Naive thymus-derived CD4-positive, alpha-beta T cell (primary cell): ENCODE results near the gene UBASH3A. TPM values are rescaled to one million over a fixed set of nuclear protein-coding genes. Genes with fewer than 3 reads are reported as not detected.

Source experiments
- ATAC-seq: fragments of 150-1000 bp; cut with Tn5 transposase; 2 replicates; pipeline ENCODE4 v1.10.0; 2021; ENCODE audit warnings: mild to moderate bottlenecking, moderate library complexity
- CTCF ChIA-PET: fragments of 350-600 bp; sonication (Branson Sonifier 250); formaldehyde crosslinking; loops from one replicate; lab custom pipeline; 2021; ENCODE audit warnings: antibody characterized with exemption; lab: Charles Lee
- POLR2A ChIA-PET: fragments of 350-600 bp; sonication (Branson Sonifier 250); formaldehyde crosslinking; loops from one replicate; lab custom pipeline; 2021; ENCODE audit warnings: antibody characterized with exemption, inconsistent platforms; lab: Charles Lee
- DNase-seq, 9 donors: peaks; one replicate each; pipeline versions ENCODE4 v3.0.0 to v3.0.0-alpha.2; 2020 to 2022; ENCODE audit warnings: mixed read lengths in 1 of 9
- H3K27ac ChIP-seq: one replicate; pipeline ENCODE4 v1.7.0; 2013; ENCODE audit warnings: mild to moderate bottlenecking, low read depth, low read length, moderate library complexity
- H3K27me3 ChIP-seq, 2 donors: one replicate each; pipeline ENCODE4 v1.7.0; 2013; ENCODE audit warnings: low read length in 2 of 2, mild to moderate bottlenecking in 2 of 2, moderate library complexity in 2 of 2; ENCODE audit not compliant: control insufficient read depth in 2 of 2, insufficient read depth in 2 of 2
- H3K36me3 ChIP-seq, 3 experiments: 1 replicate in 2 of 3; 2 replicates in 1 of 3; pipeline ENCODE4 v1.7.0; 2013; ENCODE audit warnings: low read length in 3 of 3, mild to moderate bottlenecking in 3 of 3, moderate library complexity in 1 of 3; ENCODE audit not compliant: insufficient read depth in 3 of 3, control insufficient read depth in 2 of 3
- H3K4me1 ChIP-seq, 2 donors: one replicate each; pipeline ENCODE4 v1.7.0; 2013; ENCODE audit warnings: low read length in 2 of 2, mild to moderate bottlenecking in 2 of 2, moderate library complexity in 1 of 2; ENCODE audit not compliant: control insufficient read depth in 2 of 2, insufficient read depth in 2 of 2
- H3K4me3 ChIP-seq: 2 replicates; pipeline ENCODE4 v1.7.0; 2013; ENCODE audit warnings: mild to moderate bottlenecking, low read length
- H3K9me3 ChIP-seq, 3 experiments: 1 replicate in 2 of 3; 2 replicates in 1 of 3; pipeline ENCODE4 v1.7.0; 2013; ENCODE audit warnings: low read length in 3 of 3; ENCODE audit not compliant: control insufficient read depth in 2 of 3
- H3K27ac Mint-ChIP-seq, 9 donors: one replicate each; pipeline ENCODE4 v1.8.0; 2020 to 2022; ENCODE audit warnings: mixed read lengths in 9 of 9, mild to moderate bottlenecking in 8 of 9, moderate library complexity in 5 of 9, inconsistent platforms in 2 of 9
- H3K27me3 Mint-ChIP-seq, 5 donors: one replicate each; pipeline ENCODE4 v1.8.0; 2021 to 2022; ENCODE audit warnings: mixed read lengths in 5 of 5, mild to moderate bottlenecking in 1 of 5
- H3K36me3 Mint-ChIP-seq, 5 donors: one replicate each; pipeline ENCODE4 v1.8.0; 2020 to 2022; ENCODE audit warnings: mixed read lengths in 5 of 5, mild to moderate bottlenecking in 3 of 5, inconsistent platforms in 1 of 5
- H3K4me1 Mint-ChIP-seq, 7 donors: one replicate each; pipeline ENCODE4 v1.8.0; 2020 to 2022; ENCODE audit warnings: mixed read lengths in 7 of 7, mild to moderate bottlenecking in 3 of 7, inconsistent platforms in 1 of 7
- H3K4me3 Mint-ChIP-seq, 10 donors: one replicate each; pipeline ENCODE4 v1.8.0; 2020 to 2022; ENCODE audit warnings: mild to moderate bottlenecking in 10 of 10, mixed read lengths in 10 of 10, moderate library complexity in 6 of 10, inconsistent platforms in 2 of 10
- H3K9me3 Mint-ChIP-seq, 11 donors: one replicate each; pipeline ENCODE4 v1.8.0; 2020 to 2022; ENCODE audit warnings: mixed read lengths in 11 of 11, mild to moderate bottlenecking in 4 of 11, inconsistent platforms in 1 of 11, moderate library complexity in 1 of 11
- intact Hi-C, 2 donors: fragments of 100-400 bp; cut with micrococcal nuclease; formaldehyde crosslinking; loops; one replicate each; pipeline ENCODE4 v1.15.1; 2023
- polyA plus RNA-seq, 2 donors: library from polyadenylated mRNA; unstranded; fragments of 300-500 nt; fragmentation: Illumina TruSeq; gene quantifications; one replicate each; pipeline ENCODE4 v1.2.3, GENCODE V29; 2021
- total RNA-seq, 6 experiments: library from RNA in 5 of 6; stranded (reverse) in 5 of 6; gene quantifications; 1 replicate in 5 of 6; 2 replicates in 1 of 6; pipeline ENCODE4 v1.2.3 and lab custom pipeline; 2021 to 2026

Gene UBASH3A
- total and polyA plus RNA-seq, 7 experiments from 2014 or later: 41.9 to 101 (median 91.7) TPM

DNA sequence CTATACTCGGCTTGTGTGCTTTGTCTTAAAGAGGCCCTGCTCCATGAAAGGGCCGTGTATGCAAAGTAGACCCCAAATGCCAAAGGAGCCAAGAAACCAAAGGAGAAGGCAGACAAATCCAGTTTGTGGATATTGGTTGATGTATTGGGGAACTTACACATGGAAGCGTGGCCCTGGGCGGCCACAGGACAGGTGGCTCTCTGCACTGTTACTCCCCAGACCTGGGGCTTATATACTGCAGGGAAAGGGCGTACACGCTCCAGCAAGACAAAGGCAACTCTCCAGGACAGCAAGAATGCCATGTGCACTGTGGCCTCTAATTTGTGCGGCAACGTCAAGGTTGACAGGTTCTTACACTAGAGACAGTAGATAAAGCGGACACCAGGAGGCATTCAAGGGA, 67.5 kb downstream of the UBASH3A start:
- H3K27ac Mint-ChIP-seq: peak overlapping the region in 1 of 9 donors; percentile 2
- H3K27me3 Mint-ChIP-seq: peaks cover 0 to 14% (median 0%) of the 10 kb centered on the region in 5 donors
- Histone ChIP-seq H3K27me3 (no peaks in the 10 kb centered on the region), H3K27ac (no peak overlapping the region), H3K9me3 (no peaks in the 10 kb centered on the region), H3K4me3 (no peak overlapping the region), H3K4me1 (no peaks in the 10 kb centered on the region), H3K36me3 (no peaks in the 10 kb centered on the region)
- no peaks in the 10 kb centered on the region for H3K36me3 Mint-ChIP-seq
- ChIA-PET POLR2A (no interaction called here), CTCF (no interaction called here)
- H3K4me3 Mint-ChIP-seq: no peak overlapping the region
- no peaks in the 10 kb centered on the region for H3K9me3 Mint-ChIP-seq
- intact Hi-C loops: no loop called here
- ATAC-seq: no peak
- peaks cover 0 to 13% (median 6%) of the 10 kb centered on the region in 7 donors for H3K4me1 Mint-ChIP-seq
- no peak for DNase-seq

GRCh38 chr21:42471716-42472330, 68.1 kb downstream of the UBASH3A start:
- DNase-seq (no peak), ATAC-seq (no peak)
- H3K9me3 Mint-ChIP-seq: no peaks in the 10 kb centered on the region
- H3K36me3 Mint-ChIP-seq: no peaks in the 10 kb centered on the region
- ChIA-PET CTCF (no interaction called here), POLR2A (no interaction called here)
- no peaks in the 10 kb centered on the region for H3K36me3 ChIP-seq
- no peak overlapping the region for H3K27ac ChIP-seq
- H3K4me3 ChIP-seq: no peak overlapping the region
- H3K27me3 Mint-ChIP-seq: peaks cover 0 to 14% (median 0%) of the 10 kb centered on the region in 5 donors
- H3K27ac Mint-ChIP-seq: no peak overlapping the region
- H3K27me3 ChIP-seq: no peaks in the 10 kb centered on the region
- H3K4me1 ChIP-seq: no peaks in the 10 kb centered on the region
- intact Hi-C loops: no loop called here
- H3K4me1 Mint-ChIP-seq: peaks cover 0 to 10% (median 6%) of the 10 kb centered on the region in 7 donors
- H3K9me3 ChIP-seq: no peaks in the 10 kb centered on the region
- no peak overlapping the region for H3K4me3 Mint-ChIP-seq

GRCh38 chr21:42472521-42472920, 68.8 kb downstream of the UBASH3A start:
- ChIA-PET CTCF (no interaction called here), POLR2A (no interaction called here)
- intact Hi-C loops: no loop called here
- no peak overlapping the region for H3K27ac Mint-ChIP-seq
- no peak for ATAC-seq
- H3K9me3 Mint-ChIP-seq: no peaks in the 10 kb centered on the region
- no peak overlapping the region for H3K27ac ChIP-seq
- no peak for DNase-seq
- peaks cover 0 to 14% (median 0%) of the 10 kb centered on the region in 5 donors for H3K27me3 Mint-ChIP-seq
- no peaks in the 10 kb centered on the region for H3K9me3 ChIP-seq
- no peak overlapping the region for H3K4me3 ChIP-seq
- H3K36me3 Mint-ChIP-seq: no peaks in the 10 kb centered on the region
- no peaks in the 10 kb centered on the region for H3K27me3 ChIP-seq
- no peaks in the 10 kb centered on the region for H3K36me3 ChIP-seq
- no peak overlapping the region for H3K4me3 Mint-ChIP-seq
- peaks cover 0 to 4% (median 2%) of the 10 kb centered on the region in 7 donors for H3K4me1 Mint-ChIP-seq
- no peaks in the 10 kb centered on the region for H3K4me1 ChIP-seq

DNA sequence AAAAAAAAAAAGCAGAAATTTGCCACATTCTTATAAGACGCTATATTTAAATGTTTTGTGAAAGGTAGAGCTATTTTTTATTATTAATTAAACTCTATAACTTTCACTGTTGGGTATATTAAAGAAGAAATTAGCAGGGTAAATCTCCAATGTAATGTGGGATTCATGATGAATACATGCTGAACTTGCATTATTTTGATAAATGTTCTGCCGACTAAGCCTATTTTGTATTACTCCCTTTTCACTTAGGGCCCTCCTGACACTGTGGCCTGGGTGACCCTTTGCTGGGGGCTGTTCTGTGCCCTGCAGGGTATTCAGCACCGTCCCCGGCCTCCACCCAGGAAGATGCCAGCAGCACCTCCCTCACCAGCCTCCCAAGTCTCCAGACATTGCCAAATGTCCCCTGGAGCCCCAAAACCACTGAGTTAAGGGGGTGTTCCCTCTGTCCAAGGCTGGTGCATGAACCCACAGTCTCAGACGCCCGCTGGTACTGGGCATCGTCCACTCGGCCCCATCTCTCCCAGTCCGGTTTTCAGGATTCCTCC, 69.9 kb downstream of the UBASH3A start:
- Histone ChIP-seq H3K36me3 (no peaks in the 10 kb centered on the region), H3K27ac (no peak overlapping the region), H3K4me3 (no peak overlapping the region), H3K9me3 (no peaks in the 10 kb centered on the region), H3K27me3 (no peaks in the 10 kb centered on the region), H3K4me1 (no peaks in the 10 kb centered on the region)
- no peak overlapping the region for H3K27ac Mint-ChIP-seq
- CTCF ChIA-PET: no interaction called here
- POLR2A ChIA-PET: no interaction called here
- no peak overlapping the region for H3K4me3 Mint-ChIP-seq
- no peaks in the 10 kb centered on the region for H3K9me3 Mint-ChIP-seq
- intact Hi-C loops: no loop called here
- peak in 1 of 9 donors; percentile 14 for DNase-seq
- ATAC-seq: no peak
- peaks cover 0 to 2% (median 0%) of the 10 kb centered on the region in 7 donors for H3K4me1 Mint-ChIP-seq
- H3K36me3 Mint-ChIP-seq: no peaks in the 10 kb centered on the region
- peaks cover 0 to 14% (median 0%) of the 10 kb centered on the region in 5 donors for H3K27me3 Mint-ChIP-seq

DNA sequence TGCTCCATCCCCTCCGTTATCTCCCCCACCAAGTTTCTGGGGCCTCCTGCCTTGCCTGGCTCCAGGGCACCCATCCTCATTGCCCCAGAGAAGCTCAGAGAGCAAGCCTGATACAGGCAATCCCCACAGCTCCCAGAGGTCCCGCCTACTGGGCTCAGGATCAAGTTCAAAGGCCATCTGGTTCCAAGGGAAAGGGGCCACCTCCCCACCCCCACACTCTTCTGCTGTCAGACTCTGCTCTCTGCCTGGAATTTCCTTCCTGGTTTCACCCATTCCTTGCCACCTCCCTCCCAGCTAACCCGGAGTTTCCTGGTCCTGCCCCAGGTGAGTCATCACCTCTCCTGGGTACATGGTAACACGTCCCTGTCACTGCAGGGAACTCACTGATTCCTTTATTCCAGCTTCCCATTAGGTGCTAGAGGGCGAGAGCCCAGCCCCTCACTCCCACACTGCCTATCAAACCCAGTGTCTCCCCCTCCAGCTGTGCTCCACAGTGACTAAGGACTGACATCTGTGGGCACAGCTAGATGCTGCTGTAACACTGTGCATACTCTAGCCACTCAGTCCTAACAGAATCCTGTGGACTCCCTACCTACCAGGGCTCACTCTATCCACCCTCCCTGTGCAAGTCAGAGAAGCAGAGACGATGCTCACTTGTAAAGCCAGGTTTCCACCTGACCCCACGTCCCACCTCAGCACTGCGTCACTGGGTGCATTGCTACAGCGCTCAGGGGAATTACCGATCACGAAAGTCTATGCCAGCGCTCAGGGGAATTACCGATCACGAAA, 70.5 kb downstream of the UBASH3A start:
- no peak overlapping the region for H3K27ac ChIP-seq
- intact Hi-C loops: no loop called here

DNA sequence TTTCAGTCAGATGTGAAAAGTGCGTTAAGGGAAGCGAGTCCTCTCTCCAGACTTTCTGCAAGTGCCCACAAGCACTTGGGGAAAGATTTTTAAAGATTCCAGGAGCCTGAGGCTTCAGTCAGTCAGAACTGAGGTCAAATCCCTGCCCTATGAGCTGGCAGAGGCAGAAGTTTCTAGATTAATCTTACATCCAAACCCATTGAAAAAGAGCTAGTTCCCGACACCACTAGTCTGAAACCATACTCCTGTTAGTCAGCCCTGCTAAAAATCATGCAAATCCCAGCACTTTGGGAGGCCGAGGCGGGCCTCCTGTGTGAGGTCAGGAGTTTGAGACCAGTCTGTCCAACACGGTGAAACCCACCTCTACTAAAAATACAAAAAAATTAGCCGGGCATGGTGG, 71.3 kb downstream of the UBASH3A start:
- peak in 1 of 9 donors; percentile 10 for DNase-seq
- Histone ChIP-seq H3K4me3 (no peak overlapping the region), H3K36me3 (no peaks in the 10 kb centered on the region), H3K27me3 (no peaks in the 10 kb centered on the region), H3K4me1 (no peaks in the 10 kb centered on the region), H3K27ac (no peak overlapping the region), H3K9me3 (no peaks in the 10 kb centered on the region)
- ChIA-PET CTCF (no interaction called here), POLR2A (no interaction called here)
- H3K27me3 Mint-ChIP-seq: peaks cover 0 to 9% (median 0%) of the 10 kb centered on the region in 5 donors
- H3K9me3 Mint-ChIP-seq: no peaks in the 10 kb centered on the region
- no peak overlapping the region for H3K4me3 Mint-ChIP-seq
- intact Hi-C loops: no loop called here
- ATAC-seq: no peak
- H3K36me3 Mint-ChIP-seq: no peaks in the 10 kb centered on the region
- peaks cover 0 to 8% (median 0%) of the 10 kb centered on the region in 7 donors for H3K4me1 Mint-ChIP-seq
- H3K27ac Mint-ChIP-seq: no peak overlapping the region

More for the DNA sequence above, 70.5 kb downstream of the UBASH3A start:
- ChIA-PET CTCF (no interaction called here), POLR2A (no interaction called here)
- Mint-ChIP-seq H3K27ac (peak overlapping the region in 3 of 9 donors; percentile 22 to 43 (median 29)), H3K27me3 (peaks cover 0 to 9% (median 0%) of the 10 kb centered on the region in 5 donors), H3K4me1 (peaks cover 0 to under 1% (median 0%) of the 10 kb centered on the region in 7 donors), H3K4me3 (no peak overlapping the region), H3K9me3 (no peaks in the 10 kb centered on the region), H3K36me3 (no peaks in the 10 kb centered on the region)
- ATAC-seq (peak; percentile 48), DNase-seq (peak in 1 of 9 donors; percentile 18)
- Histone ChIP-seq H3K4me1 (no peaks in the 10 kb centered on the region), H3K27me3 (no peaks in the 10 kb centered on the region), H3K9me3 (no peaks in the 10 kb centered on the region), H3K4me3 (no peak overlapping the region), H3K36me3 (no peaks in the 10 kb centered on the region)
